ENCODE data around the gene SLFN12L. TPM values are rescaled to one million over a fixed set of nuclear protein-coding genes. Genes with fewer than 3 reads are reported as not detected.
A peak's percentile ranks its signal among the peaks of the same experiment; 100 is the strongest.
"Not testable (repeated sequence)": the region's sequence is repeated elsewhere in the genome, so short reads cannot be mapped to it uniquely, and the experiment has no call there.

The SLFN12L gene
- total and polyA plus RNA-seq, 4 donors = 0.59 to 13.2 (median 1.5) TPM

GRCh38 chr17:35539659-35540026, 2.2 kb upstream of the SLFN12L start:
- WGBS, 2 donors = 43 to 44% methylated on average over 5 of the region's 5 CpGs
- Histone ChIP-seq H3K27me3 (ENCODE audit: control insufficient read depth in 3 of 3, insufficient read depth in 3 of 3, low read length in 2 of 3) (no peaks in the 10 kb centered on the region), H3K4me3 (no peak overlapping the region), H3K27ac (ENCODE audit: low read depth in 1 of 2, low read length in 1 of 2) (peak overlapping the region in 1 of 2 donors; percentile 71), H3K4me1 (ENCODE audit: control insufficient read depth in 5 of 5, insufficient read depth in 5 of 5, low read length in 5 of 5) (peaks cover 0 to 52% (median 8%) of the 10 kb centered on the region in 5 donors), H3K9ac (ENCODE audit: insufficient read depth in 1 of 2, low read length in 2 of 2) (no peak overlapping the region), H3K9me3 (ENCODE audit: control insufficient read depth in 4 of 4, insufficient read depth in 3 of 4, low read length in 3 of 4) (no peaks in the 10 kb centered on the region), H3K36me3 (ENCODE audit: control insufficient read depth in 4 of 4, insufficient read depth in 4 of 4, low read length in 4 of 4) (no peaks in the 10 kb centered on the region)
- no peak for DNase-seq
- TF ChIP-seq CTCF (IDR thresholded peaks at IDR 0.05; ENCODE audit: control extremely low read depth, extremely low read depth) = no peak
- no peak for ATAC-seq (ENCODE audit: insufficient read depth, low FRiP score)

- H3K4me3 ChIP-seq = no peak overlapping the region
- WGBS, 2 donors = 57 to 63% methylated on average over 13 of the region's 13 CpGs
- H3K9ac ChIP-seq (ENCODE audit: insufficient read depth in 1 of 2, low read length in 2 of 2) = peak overlapping the region in 1 of 2 donors; percentile 71
- peak in 1 of 3 donors; percentile 46 for DNase-seq
- peak overlapping the region in 1 of 2 donors; percentile 58 for H3K27ac ChIP-seq (ENCODE audit: low read depth in 1 of 2, low read length in 1 of 2)
- H3K36me3 ChIP-seq (ENCODE audit: control insufficient read depth in 4 of 4, insufficient read depth in 4 of 4, low read length in 4 of 4) = no peaks in the 10 kb centered on the region
- no peaks in the 10 kb centered on the region for H3K9me3 ChIP-seq (ENCODE audit: control insufficient read depth in 4 of 4, insufficient read depth in 3 of 4, low read length in 3 of 4)
- no peaks in the 10 kb centered on the region for H3K27me3 ChIP-seq (ENCODE audit: control insufficient read depth in 3 of 3, insufficient read depth in 3 of 3, low read length in 2 of 3)
- peaks cover 0 to 65% (median 4%) of the 10 kb centered on the region in 5 donors for H3K4me1 ChIP-seq (ENCODE audit: control insufficient read depth in 5 of 5, insufficient read depth in 5 of 5, low read length in 5 of 5)
- TF ChIP-seq CTCF (IDR thresholded peaks at IDR 0.05; ENCODE audit: control extremely low read depth, extremely low read depth) = no peak
- ATAC-seq (ENCODE audit: insufficient read depth, low FRiP score) = no peak
These were observed 760 bp downstream of the SLFN12L start for GRCh38 chr17:35536664-35537171.

- not testable (repeated sequence) for H3K9ac ChIP-seq (ENCODE audit: insufficient read depth in 1 of 2, low read length in 2 of 2); ATAC-seq (ENCODE audit: insufficient read depth, low FRiP score); H3K27me3 ChIP-seq (ENCODE audit: control insufficient read depth in 3 of 3, insufficient read depth in 3 of 3, low read length in 2 of 3); H3K9me3 ChIP-seq (ENCODE audit: control insufficient read depth in 4 of 4, insufficient read depth in 3 of 4, low read length in 3 of 4); DNase-seq; H3K27ac ChIP-seq (ENCODE audit: low read depth in 1 of 2, low read length in 1 of 2); H3K36me3 ChIP-seq (ENCODE audit: control insufficient read depth in 4 of 4, insufficient read depth in 4 of 4, low read length in 4 of 4); H3K4me3 ChIP-seq
- H3K4me1 ChIP-seq (ENCODE audit: control insufficient read depth in 5 of 5, insufficient read depth in 5 of 5, low read length in 5 of 5) = peaks cover 0 to 60% (median 1%) of the 10 kb centered on the region in 5 donors
- 89% methylated on average over 9 of the region's 9 CpGs for WGBS, 2 donors
These were observed 2.1 kb downstream of the SLFN12L start for GRCh38 chr17:35535406-35535805.

GRCh38 chr17:35534576-35535093, 2.8 kb downstream of the SLFN12L start:
- H3K9ac ChIP-seq (ENCODE audit: insufficient read depth in 1 of 2, low read length in 2 of 2) = peak overlapping the region in 1 of 2 donors; percentile 49
- DNase-seq (peak; percentile 28 to 92 (median 86)), ATAC-seq (ENCODE audit: insufficient read depth, low FRiP score) (no peak)
- WGBS, 2 donors = 77 to 83% methylated on average over 3 of the region's 3 CpGs
- H3K27ac ChIP-seq (ENCODE audit: low read depth in 1 of 2, low read length in 1 of 2) = no peak overlapping the region
- H3K36me3 ChIP-seq (ENCODE audit: control insufficient read depth in 4 of 4, insufficient read depth in 4 of 4, low read length in 4 of 4) = no peaks in the 10 kb centered on the region
- no peaks in the 10 kb centered on the region for H3K27me3 ChIP-seq (ENCODE audit: control insufficient read depth in 3 of 3, insufficient read depth in 3 of 3, low read length in 2 of 3)
- TF ChIP-seq CTCF (IDR thresholded peaks at IDR 0.05; ENCODE audit: control extremely low read depth, extremely low read depth) = no peak
- H3K4me1 ChIP-seq (ENCODE audit: control insufficient read depth in 5 of 5, insufficient read depth in 5 of 5, low read length in 5 of 5) = peaks cover 0 to 52% (median under 1%) of the 10 kb centered on the region in 5 donors
- no peaks in the 10 kb centered on the region for H3K9me3 ChIP-seq (ENCODE audit: control insufficient read depth in 4 of 4, insufficient read depth in 3 of 4, low read length in 3 of 4)
- H3K4me3 ChIP-seq = no peak overlapping the region
